Activated CD8-positive, alpha-beta memory T cell treated with anti-CD3 and anti-CD28 coated beads, Interleukin-2, amount 50 U/mL, for 24 hours (primary cell): ENCODE data around the gene SCYGR7.

Source experiments
- DNase-seq: peaks from one replicate; pipeline ENCODE4 v3.0.0-alpha.2; 2020; ENCODE audit errors: extremely low read depth

SCYGR7 gene

GRCh38 chr2:227759411-227760118 lies 31.4 kb downstream of the SCYGR7 start:
- DNase-seq: no peak

DNA sequence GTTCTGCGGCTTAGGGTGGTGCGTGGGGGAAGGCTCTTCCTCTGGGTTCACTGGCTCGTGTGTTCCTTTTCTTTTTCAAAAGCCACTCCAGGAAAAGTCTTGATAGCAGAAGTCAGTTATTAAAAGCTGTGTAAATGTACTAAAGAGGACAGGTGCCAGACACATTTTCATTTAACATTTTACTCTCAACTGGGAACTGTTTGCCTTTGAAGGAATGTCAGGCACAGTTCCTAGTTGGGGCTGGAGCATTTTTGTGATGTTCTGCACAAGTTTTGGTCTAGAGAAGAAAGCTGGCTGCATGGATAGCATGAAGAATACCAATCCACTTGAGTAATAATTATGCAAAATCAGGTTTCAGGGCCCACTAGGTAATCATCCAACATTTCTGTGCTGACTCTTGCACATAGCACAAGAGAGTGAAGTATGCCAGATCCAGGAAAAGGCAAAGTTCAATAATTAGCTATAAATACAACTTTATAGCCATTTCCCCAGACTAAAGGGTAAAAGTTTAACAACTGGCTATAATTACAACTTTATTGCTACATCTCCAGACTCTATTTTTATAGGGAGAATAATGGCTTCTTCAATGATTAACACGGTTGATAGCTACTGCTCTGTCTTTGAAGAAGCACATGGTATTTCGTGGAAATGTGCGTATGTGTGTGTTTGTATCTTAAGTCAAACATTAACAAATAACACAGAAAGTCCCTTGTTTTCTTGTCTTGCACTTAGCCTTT lies 33.8 kb downstream of the SCYGR7 start:
- no peak for DNase-seq

GRCh38 chr2:227765788-227766372 lies 37.7 kb downstream of the SCYGR7 start:
- no peak for DNase-seq

DNA sequence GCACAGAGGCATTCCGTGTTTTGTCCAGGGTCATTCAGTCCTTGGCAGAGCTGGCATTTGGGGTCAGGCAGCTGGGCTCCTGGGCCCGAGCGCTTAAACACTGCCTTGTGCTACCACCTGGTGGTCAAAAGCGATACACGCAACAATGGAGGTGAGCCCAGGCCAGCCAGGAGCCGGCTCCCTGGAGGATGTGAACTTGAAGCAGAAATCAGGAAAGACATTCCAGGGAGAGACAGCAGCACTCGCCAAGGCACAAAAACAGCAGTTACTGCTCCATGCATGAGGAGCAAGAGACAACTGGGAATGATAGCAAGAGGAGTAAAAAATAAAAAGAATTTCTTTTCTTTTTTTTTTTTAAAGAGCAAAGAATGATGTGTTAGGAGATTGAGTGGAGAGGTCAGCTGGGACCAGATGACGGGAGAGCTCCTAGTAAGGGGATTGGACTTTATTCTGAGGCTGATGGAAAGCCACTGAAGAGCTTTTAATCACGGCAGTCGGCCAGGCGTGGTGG lies 38.3 kb downstream of the SCYGR7 start:
- DNase-seq: no peak

- no peak for DNase-seq
Measured at GRCh38 chr2:227767830-227768229, 39.7 kb downstream of the SCYGR7 start.

GRCh38 chr2:227772197-227772661 lies 44.1 kb downstream of the SCYGR7 start:
- DNase-seq: no peak

- DNase-seq: no peak
Measured at GRCh38 chr2:227772932-227773331, 44.8 kb downstream of the SCYGR7 start.

GRCh38 chr2:227774011-227774624 lies 46.0 kb downstream of the SCYGR7 start:
- DNase-seq: no peak

GRCh38 chr2:227774895-227775842 lies 47.0 kb downstream of the SCYGR7 start:
- DNase-seq: no peak
